DMS 273 (cell line): ENCODE results near the gene OTOG.
A peak's percentile ranks its signal among the peaks of the same experiment; 100 is the strongest.

ENCODE experiments used
- DNase-seq: peaks from one replicate; lab custom pipeline; 2025; ENCODE audit not compliant: unreplicated experiment; lab: John Stamatoyannopoulos, UW

OTOG gene

DNA sequence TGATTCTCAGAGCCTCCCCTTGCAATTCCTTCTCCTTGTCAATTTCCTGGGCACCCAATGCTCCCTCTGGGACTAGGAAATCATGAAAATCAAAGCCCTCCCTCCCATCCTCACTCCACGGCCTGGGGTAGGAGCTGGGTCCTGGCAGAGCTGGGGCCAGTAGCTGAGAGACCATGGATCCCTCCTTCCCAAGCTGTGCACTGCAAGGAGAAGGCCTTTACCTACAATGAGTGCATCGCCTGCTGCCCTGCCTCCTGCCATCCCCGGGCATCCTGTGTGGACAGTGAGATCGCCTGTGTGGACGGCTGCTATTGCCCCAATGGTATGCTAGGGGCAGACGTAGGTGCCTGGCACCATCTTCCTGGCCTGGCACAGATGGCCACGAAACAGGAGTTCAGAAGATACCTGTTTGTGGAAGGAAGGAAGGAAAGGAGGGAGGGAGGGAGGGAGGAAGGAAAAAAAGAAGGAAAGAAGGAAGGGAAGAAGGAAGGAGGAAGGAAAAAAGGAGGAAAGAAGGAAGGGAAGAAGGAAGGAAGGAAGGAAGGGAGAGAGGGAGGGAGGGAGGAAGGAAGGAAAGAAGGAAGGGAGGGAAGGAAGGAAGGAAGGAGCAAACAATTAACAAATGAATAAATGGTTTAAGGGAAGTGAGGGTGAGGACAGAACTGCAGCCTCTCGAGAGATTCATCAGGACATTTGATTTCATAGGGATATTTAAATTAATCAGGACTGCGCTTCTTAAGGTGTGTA lies 12.5 kb downstream of the OTOG start:
- no peak for DNase-seq

DNA sequence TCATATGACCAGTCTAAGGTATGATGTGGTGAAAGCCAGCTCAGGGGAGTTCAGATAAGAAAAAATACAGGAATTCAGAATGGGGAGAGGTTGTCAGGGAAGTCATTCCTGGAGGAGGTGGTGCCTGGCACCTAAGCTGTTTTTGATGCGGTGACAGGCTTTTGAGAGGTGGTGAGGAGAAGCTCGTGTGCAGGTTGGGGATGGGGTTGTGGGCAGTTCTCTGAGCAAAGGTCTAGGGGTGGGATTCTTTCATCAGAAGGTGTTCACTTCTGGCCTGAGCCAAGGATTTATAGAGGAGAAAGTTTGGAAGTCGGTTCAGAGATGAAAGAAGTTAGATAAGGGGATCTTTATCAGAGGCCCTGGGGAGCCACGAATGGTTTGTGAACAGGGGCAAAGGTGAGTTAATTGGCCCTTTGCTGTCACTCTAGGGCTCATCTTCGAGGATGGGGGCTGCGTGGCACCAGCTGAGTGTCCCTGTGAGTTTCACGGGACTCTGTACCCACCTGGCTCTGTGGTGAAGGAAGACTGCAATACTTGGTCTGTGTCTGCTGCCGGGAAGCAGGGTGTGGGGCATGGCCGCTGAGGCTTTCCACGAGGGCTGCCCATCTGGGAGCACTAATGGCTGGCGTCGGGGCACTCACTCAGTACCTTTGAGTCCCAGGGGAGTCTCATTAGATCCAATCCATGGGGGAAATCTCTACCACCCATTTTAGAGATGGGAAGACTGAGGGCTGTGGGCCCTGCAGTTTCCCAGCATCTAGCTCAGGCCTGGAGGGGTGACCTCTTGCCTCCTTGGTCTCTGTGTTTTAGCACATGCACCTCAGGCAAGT lies 13.4 kb downstream of the OTOG start:
- DNase-seq, result no peak

DNA sequence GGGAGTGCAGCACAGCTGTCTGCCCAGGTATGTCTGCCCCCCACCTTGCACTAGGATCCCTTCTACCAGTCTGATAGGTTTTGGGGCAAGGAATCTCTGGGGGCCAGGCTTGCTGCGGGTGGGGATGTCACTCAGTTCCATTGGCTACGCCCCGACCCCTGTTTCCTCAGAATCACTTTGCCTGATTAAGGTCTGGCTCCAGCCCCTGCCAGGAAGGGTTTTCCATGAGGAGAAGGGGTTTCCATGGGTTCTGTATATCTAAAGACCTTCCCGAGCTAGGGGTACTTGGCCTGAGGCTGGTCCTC lies 14.0 kb downstream of the OTOG start:
- no peak for DNase-seq

DNA sequence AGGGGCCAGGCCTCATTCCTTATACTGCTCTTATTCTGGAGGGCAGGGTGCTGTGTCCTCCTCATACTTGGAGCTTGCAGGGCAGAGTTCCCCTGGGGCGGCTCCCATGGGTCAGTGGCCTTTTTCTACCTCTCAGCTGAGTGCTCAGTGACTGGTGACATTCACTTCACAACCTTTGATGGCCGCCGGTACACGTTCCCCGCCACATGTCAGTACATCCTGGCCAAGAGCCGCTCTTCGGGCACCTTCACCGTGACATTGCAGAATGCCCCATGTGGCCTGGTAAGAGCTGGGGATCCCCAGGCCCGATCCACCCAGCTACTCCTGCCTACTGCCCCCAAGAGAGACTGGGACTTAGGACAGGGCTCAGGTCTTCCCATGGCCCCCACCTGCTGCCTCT lies 14.5 kb downstream of the OTOG start:
- no peak for DNase-seq

DNA sequence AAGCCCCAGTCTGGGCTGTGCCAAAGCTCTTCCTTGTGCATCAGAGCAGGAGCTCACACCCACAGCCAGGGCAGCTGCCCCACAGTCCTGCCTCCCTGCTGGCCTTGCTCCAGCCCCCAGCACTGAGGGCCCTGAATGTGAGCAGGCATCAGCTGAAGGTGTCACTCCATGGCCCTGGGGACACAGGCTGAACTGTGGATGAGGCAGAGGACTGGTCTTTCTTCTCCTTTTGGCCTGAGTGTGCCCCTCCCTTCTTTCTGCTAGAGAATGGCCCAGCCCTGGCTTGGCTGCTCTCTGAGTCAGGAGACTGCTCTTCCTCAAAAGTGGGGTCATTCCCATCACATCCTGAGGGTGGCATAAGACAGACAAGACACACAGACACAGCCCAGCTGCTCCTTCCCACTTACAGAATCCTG lies 16.2 kb downstream of the OTOG start:
- peak; percentile 32 for DNase-seq

DNA sequence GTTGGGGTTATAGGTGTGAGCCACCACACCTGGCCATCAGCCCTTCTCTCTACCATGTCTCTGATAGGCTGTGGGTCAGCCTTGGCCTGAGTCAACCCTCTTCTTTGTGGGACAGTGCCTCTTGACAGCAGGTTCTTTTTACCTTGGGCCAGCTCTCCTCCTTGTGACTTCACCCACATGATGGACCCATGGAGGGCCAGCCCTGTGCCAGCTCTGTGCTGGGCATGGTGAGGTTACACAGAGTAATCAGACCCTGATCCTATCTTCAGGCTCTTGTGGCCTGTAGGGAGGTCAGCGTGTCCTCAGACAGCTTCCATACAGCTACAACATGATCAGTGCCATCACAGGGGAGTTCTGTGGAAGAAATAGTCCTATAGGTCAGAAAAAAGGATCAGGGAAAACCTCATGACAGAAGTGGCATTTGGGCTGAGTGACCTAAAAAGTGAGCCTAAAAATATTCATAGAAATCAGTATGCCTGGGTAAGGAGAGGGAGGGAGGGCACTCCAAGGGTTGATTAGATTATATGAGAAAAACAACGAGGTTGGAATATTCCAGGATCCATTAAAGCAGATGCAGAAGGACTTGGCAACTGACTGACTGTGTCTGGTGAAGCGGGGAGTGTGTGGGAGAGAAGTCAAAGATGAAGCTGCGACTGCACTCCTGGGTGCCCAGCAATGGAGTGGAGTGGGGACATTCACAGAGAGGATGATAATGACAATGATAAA lies 17.1 kb downstream of the OTOG start:
- DNase-seq, result no peak

DNA sequence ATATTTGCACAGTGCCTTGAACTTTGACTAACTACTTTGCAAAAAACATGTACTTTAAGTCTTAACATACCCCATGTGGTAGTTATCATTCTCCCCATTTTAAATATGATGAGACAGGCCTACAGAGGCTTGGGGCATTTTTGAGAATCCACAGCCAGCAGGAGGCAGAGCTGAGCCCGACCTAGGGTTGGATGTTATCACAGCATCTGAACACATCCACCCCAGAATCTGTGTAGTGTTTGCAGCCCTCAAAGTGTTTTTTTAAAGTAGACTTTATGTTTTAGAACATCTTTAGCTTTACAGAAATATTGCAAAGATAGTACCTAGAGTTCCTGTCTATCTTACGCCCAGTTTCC lies 17.6 kb downstream of the OTOG start:
- DNase-seq, result peak; percentile 12

DNA sequence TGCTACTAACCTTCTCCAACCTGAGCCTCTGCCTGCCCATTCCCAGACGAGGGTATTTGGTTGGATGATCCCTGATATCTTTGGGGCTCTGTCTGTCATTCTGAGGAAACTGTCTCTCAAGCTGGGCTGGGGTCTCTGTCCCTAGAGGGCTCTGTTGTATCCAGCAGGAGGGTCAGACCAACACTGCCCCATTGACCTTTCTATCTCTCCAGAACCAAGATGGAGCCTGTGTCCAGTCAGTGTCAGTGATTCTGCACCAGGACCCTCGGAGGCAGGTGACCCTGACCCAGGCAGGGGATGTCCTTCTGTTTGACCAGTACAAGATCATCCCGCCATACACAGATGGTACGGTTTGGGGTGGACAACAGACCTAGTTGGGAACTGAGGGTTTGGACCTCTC lies 21.9 kb downstream of the OTOG start:
- DNase-seq, result no peak

DNA sequence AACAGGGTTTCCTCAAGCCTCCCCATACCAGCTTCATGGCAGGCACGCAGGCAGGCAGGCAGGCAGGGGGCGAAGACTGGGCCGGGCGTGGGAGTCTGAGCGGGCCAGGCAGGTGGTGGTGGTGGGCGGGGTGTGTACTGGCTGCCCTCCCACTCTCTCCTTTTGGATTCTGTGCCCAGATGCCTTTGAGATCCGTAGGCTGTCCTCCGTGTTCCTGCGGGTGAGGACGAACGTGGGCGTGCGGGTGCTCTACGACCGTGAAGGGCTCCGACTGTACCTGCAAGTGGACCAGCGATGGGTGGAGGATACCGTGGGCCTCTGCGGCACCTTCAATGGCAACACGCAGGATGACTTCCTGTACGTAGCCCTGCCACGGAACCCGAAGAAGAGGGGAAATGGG lies 23.0 kb downstream of the OTOG start:
- no peak for DNase-seq

DNA sequence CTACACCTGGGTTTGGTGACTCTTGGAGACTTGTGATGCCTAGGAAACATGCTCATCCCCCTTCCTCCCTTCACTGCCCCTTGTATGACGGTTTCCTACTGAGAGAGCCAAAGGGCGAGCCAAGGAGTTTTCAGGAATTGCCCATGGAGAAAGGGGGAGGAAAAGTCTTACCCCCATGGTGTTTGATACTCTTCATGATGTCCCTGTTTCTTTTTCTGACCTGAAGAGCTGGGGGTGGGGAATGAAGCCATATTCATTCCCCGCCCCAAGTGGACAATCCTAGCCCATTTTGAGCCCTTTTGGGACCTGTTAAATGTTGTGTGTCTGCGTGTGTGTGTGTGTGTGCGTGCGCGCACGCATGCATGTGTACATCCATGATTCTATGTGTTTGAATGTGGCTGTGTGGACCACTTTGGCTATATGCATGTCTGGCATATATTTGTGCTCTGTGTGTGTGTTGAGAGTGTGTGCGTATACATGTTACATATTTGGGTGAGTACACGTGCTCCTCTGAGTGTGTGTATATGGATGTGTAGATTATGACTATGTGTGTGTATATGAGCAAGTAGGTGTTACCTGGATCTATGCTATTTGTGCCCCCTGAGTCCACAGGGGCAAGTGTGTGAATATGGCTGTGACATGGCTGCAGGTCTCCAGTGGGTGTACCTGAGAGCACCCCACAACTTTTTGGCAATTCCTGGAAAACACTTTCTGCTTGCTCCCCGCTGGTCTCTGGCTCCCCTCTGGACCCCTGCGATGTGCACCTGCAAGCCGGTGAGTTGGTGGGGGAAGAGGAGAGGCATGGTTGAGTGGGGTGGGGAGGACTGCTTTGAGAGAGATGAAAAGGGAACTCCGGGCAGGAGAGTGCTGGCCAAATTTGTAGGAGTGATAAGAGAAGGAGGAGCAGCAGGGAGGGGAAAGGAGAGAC lies 24.6 kb downstream of the OTOG start:
- no peak for DNase-seq

DNA sequence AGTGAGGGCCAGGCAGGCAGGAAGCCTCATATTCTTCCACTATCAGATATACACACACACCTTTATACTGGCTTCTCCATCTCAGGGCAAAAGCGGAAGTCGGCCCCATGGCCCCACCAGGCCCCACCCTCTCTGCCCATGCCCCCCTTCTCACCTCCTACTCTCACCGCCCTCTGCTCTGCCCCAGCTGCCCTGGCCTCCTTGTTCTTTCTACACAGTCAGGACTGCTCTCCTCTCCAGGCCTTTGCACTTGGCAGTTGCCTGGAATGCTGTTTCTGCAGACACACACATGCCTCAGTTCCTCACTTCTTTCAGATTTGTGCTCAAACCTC lies 25.3 kb downstream of the OTOG start:
- no peak for DNase-seq

DNA sequence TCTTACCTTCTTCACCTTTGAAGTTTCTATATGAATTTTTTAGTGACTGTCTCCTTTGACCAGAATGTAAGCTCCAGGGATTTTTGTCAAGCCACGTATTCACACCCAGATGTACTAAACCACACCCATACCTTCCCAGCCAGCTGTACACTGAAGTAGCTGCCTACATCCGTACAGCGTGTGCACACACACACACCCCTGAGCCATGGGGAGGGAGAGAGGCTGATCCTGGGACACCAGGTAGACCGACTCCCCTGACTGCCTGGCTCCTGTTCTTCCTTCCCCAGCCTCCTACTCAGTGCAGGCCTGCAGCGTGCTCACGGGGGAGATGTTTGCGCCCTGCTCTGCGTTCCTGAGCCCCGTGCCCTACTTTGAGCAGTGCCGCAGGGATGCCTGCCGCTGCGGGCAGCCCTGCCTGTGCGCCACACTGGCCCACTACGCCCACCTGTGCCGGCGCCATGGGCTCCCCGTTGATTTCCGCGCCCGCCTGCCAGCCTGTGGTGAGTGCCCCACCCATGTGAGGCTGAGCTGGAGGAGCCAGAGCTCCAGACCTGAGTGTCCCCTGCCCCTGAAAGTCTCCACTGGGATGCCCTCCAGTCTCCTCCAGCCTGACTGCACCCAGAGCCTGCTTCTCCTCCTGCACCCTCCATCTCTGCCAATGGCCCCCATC lies 25.9 kb downstream of the OTOG start:
- no peak for DNase-seq

DNA sequence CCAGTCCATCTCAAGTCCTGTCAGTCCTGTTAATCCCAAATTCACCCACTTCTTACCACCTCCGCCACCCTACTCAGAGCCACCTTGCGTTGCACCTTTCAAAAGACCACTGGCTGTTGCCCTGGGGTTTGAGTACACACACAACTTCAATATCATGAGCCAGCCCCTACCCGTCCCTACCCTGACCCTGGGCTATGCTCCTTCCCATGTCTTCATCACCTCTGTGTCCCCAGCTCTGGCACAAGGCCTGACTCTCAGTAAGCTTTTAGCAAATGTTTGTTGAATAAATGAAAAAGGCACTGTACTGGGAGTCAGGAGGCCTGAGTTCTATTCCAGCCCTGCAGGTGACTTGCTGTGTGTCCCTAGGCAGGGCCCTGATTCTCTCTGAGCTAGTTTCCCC lies 26.5 kb downstream of the OTOG start:
- no peak for DNase-seq

DNA sequence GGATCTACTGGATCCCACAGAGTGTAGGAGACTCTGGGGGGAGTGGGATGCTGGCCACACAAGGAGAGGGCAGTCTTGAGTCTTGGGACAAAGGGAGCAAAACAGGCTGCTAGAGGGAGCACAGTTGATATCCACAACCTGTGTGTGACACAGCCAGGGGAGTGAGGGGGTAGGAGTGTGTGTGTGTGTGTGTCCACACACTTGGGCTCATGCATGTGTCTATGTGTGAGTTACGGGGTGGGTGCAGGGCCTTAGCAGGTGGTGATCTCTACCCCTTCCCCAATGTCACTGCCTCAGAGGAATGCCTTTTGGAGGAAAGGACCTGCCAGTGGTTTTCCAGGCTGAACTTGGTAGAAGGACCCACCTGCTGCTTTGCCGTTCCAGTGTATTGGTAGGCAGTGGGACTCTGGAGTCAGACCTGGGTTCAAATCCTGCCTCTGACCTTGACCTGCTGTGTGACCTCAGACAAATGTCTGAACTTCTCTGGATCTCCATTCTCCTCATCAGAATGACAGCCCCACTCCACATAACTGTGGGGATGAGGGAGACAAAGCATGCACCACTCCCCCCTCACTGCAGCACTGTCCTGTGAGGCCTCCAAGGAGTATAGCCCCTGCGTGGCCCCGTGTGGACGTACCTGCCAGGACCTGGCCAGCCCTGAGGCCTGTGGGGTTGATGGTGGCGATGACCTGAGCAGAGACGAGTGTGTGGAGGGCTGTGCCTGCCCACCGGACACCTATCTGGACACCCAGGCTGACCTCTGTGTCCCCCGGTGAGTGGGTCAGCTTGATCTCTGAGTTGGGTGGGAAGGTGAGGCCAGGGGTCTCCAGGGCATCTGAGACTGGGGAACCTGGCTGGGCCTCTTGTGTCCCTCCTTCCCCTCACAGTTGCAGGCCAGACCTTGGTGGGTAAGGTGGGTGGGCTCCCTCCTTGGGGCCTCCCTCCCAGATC lies 27.4 kb downstream of the OTOG start:
- no peak for DNase-seq

DNA sequence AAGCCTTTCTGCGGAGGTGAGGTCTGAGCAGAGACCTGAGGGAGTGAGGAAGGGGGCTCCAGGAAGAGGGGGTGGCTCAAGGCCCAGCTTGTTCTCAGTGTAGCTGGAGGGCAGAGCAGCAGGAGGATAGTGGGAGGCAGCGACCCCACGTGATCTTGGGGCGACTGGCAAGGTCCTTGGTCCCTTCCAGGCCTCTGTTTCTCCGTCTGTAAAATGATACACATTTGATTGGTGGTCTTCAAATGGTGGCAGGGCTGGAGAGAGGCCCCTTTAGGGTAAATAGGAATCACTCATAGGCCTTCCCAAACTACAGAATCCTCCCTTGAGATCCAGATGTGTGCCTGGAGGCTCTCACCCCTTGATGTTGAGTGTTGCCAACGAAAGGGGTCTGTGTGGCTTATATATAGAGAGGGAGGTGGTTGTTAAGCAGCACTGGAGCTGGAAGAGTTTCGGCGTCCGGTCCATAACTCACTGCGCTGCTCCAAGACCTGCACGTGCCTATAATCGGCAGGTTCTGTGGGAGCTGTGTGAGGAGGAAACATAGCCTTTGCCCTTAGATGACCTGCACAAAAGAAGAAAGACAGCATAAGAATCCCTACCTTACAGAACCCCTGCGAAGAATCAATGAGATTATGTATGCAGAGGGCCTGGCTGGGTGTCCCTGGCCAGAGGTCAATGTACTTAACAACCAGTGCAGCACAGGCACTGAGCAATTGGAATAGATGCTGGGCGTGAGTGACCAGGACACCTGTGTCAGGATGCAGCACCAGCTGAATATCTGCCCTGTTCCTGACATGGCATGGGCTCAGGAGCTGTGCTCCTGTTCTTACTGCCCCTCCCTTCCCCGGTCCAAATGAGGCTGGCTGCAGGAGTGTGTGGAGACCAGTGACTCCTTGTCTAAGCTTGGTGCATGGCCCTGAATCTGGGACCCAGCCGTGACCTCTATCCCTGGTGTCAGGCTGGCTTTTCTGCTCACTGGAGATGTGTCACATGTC lies 28.7 kb downstream of the OTOG start:
- no peak for DNase-seq

DNA sequence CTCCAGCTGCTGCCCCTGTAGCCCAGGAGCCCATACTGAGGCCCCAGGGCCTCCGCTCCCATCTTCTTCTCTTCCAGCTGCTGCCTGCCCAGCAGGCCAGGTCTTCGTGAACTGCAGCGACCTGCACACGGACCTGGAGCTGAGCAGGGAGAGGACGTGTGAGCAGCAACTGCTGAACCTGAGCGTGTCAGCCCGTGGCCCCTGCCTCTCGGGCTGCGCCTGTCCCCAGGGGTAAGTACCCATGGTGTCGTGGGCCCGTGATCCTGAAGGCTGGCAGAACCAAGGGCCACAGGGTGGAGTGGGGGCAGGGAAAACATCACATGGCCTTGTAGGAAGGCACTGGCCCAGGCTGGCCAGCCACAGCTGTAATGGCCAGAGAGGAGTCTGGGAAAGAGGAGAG lies 31.2 kb downstream of the OTOG start:
- DNase-seq, result no peak

DNA sequence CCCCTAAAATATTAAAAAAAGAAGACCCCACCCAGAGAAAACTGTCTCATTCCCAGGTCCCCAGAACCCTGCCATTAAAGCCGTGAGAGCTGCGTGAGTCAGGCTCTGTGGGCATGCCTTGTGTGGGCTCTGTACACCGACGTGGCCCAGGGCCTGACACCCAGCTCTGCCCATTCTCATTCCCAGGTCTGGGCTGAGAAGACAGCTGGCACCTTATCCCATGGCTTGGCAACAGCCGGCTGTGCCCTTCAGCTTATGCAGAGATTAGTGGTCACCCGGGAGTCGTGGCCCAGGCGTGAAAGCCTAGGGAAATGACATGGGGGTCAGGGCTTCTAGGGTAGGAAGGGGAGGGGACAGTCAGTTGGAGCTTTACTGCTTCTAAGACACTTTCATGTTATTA lies 31.9 kb downstream of the OTOG start:
- no peak for DNase-seq

DNA sequence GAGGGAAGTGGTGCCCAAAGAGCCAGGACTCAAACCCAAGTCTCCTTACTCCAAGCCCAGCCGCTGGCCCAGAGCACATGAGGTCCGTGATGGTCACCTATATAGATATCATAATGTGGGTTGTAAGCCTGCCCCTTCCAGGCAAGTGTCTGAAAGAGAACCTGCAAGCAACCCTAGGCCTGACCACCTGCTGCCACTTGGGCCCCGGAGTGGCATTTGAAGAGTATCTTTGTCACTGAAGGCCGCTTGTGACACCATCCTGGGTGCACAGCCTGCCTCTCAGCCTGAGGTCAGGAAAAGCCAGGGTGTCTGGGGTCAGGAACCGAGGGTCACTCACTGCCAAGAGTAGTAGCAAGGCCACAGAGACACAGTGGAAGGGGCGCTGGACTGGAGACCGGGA lies 32.4 kb downstream of the OTOG start:
- no peak for DNase-seq
